Smooth muscle cell (in vitro differentiated cells): Measurements from ENCODE around the gene PCDH15. TPM values are rescaled to one million over a fixed set of nuclear protein-coding genes. Genes with fewer than 3 reads are reported as not detected.

Experiments
- DNase-seq: peaks from one replicate; lab custom pipeline; 2025; ENCODE audit not compliant: unreplicated experiment; lab: John Stamatoyannopoulos, UW
- H2AFZ ChIP-seq: fragments of 200-600 bp; sonication (generic); 2 replicates; pipeline ENCODE4 v1.6.0; 2016; ENCODE audit warnings: antibody characterized with exemption, low read depth, mild to moderate bottlenecking
- H3F3A ChIP-seq: fragments of 200-600 bp; sonication (generic); 2 replicates; pipeline ENCODE4 v1.6.0; 2017; ENCODE audit warnings: antibody characterized with exemption, low read depth
- H3K27ac ChIP-seq: fragments of 200-600 bp; sonication (generic); 2 replicates; pipeline ENCODE4 v1.5.1; 2016; ENCODE audit warnings: low read depth, mild to moderate bottlenecking
- H3K27me3 ChIP-seq: fragments of 200-600 bp; sonication (generic); 2 replicates; pipeline ENCODE4 v1.6.1; 2016; ENCODE audit warnings: low read depth, mild to moderate bottlenecking
- H3K36me3 ChIP-seq: fragments of 200-600 bp; sonication (generic); 2 replicates; pipeline ENCODE4 v1.5.1; 2016; ENCODE audit warnings: low read depth
- H3K4me1 ChIP-seq: fragments of 200-600 bp; sonication (generic); 2 replicates; pipeline ENCODE4 v1.5.1; 2016; ENCODE audit warnings: low read depth
- H3K4me2 ChIP-seq: fragments of 200-600 bp; sonication (generic); 2 replicates; pipeline ENCODE4 v1.6.0; 2016; ENCODE audit warnings: mild to moderate bottlenecking
- H3K4me3 ChIP-seq: fragments of 200-600 bp; sonication (generic); 2 replicates; pipeline ENCODE4 v1.5.1; 2016; ENCODE audit warnings: mild to moderate bottlenecking
- H3K79me2 ChIP-seq: fragments of 200-600 bp; sonication (generic); 2 replicates; pipeline ENCODE4 v1.6.0; 2016; ENCODE audit warnings: low read depth, mild to moderate bottlenecking
- H3K9ac ChIP-seq: fragments of 200-600 bp; sonication (generic); 2 replicates; pipeline ENCODE4 v1.6.0; 2016; ENCODE audit warnings: low read depth
- H3K9me3 ChIP-seq: fragments of 200-600 bp; sonication (generic); replicated peaks from 2 replicates; pipeline ENCODE4 v1.5.1; 2016; ENCODE audit warnings: low read depth
- H4K20me1 ChIP-seq: fragments of 200-600 bp; sonication (generic); 2 replicates; pipeline ENCODE4 v1.6.0; 2016; ENCODE audit warnings: low read depth
- WGBS: methylation state at CpG from one replicate; pipeline ENCODE4 v1.1.7; 2016; ENCODE audit warnings: low lambda C conversion rate; 5-methylcytosine and 5-hydroxymethylcytosine counted together
- polyA plus RNA-seq: library from polyadenylated mRNA; unstranded; fragments of >200 nt; fragmentation: Nextera tagmentation; extraction: Ambion mirVana; gene quantifications from 2 replicates; pipeline ENCODE4 v1.2.1, GENCODE V29; 2016
- total RNA-seq: library from RNA; depleted of rRNA; stranded (reverse); fragments of >200 nt; gene quantifications from 2 replicates; pipeline ENCODE4 v1.2.3, GENCODE V29; 2014
- TF ChIP-seq, protein P1 (sequence below): fragments of 200-600 bp; sonication (generic); IDR thresholded peaks from 2 replicates; pipeline ENCODE4 v1.5.1; 2017; ENCODE audit warnings: borderline replicate concordance, mild to moderate bottlenecking, antibody characterized with exemption; ENCODE audit not compliant: insufficient read depth, poor library complexity, severe bottlenecking

Gene PCDH15
- total and polyA plus RNA-seq, 2 experiments from 2014 or later = not detected

DNA sequence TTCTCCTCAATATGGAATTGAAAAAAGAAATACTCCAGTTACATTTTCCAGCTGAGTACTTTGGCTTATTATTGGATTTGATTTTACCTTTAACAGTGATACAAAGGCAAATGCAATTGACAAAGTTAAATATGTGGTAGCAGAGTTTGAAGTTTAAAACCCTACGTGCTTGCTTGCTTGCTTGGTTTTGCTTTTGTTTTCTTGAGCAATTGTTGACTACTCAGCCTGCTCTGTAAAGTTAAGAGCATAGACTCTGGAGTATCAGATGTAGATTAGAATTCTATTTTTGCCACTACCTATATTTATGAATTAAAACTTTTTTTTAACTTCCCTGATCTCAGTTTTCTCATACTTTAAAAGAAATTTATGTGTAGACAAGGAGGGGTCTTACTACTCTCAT is 51.4 kb downstream of the PCDH15 start:
- H3K9ac ChIP-seq = no peak overlapping the region
- 81% methylated on average over 1 of the region's 1 CpG for WGBS
- H3K4me1 ChIP-seq = no peaks in the 10 kb centered on the region
- no peaks in the 10 kb centered on the region for H3K79me2 ChIP-seq
- TF ChIP-seq, protein P1, sequence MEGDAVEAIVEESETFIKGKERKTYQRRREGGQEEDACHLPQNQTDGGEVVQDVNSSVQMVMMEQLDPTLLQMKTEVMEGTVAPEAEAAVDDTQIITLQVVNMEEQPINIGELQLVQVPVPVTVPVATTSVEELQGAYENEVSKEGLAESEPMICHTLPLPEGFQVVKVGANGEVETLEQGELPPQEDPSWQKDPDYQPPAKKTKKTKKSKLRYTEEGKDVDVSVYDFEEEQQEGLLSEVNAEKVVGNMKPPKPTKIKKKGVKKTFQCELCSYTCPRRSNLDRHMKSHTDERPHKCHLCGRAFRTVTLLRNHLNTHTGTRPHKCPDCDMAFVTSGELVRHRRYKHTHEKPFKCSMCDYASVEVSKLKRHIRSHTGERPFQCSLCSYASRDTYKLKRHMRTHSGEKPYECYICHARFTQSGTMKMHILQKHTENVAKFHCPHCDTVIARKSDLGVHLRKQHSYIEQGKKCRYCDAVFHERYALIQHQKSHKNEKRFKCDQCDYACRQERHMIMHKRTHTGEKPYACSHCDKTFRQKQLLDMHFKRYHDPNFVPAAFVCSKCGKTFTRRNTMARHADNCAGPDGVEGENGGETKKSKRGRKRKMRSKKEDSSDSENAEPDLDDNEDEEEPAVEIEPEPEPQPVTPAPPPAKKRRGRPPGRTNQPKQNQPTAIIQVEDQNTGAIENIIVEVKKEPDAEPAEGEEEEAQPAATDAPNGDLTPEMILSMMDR = no peak
- no peak overlapping the region for H2AFZ ChIP-seq
- no peak for DNase-seq
- no peak overlapping the region for H3K4me2 ChIP-seq
- H3K27ac ChIP-seq = no peak overlapping the region
- H3K4me3 ChIP-seq = no peak overlapping the region
- no peaks in the 10 kb centered on the region for H4K20me1 ChIP-seq
- H3K36me3 ChIP-seq = no peaks in the 10 kb centered on the region
- no peaks in the 10 kb centered on the region for H3K27me3 ChIP-seq
- H3K9me3 ChIP-seq = no peaks in the 10 kb centered on the region
- no peaks in the 10 kb centered on the region for H3F3A ChIP-seq

DNA sequence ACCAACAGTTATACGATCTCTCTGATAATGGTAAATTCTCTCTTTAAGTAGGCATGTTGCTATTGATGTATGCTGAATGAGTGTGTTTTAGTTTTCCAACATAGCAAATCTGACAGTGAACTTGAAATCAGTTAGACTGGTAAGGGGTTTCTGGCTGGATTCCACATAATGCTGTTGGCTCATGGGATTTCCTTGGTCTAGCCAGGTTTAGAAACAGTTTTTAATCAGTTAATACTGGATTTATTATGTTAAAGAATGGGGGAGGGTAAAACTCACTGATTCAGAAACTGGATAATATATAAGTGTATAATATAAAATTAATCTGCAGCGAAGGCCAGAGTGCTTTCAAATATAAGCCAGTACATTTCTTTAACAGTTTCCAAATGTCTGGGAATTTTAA is 55.6 kb downstream of the PCDH15 start:
- no peaks in the 10 kb centered on the region for H3K79me2 ChIP-seq
- WGBS = 84% methylated on average over 2 of the region's 2 CpGs
- H3K4me1 ChIP-seq = no peaks in the 10 kb centered on the region
- no peak overlapping the region for H3K27ac ChIP-seq
- H3K9me3 ChIP-seq = no peaks in the 10 kb centered on the region
- no peak overlapping the region for H3K9ac ChIP-seq
- H2AFZ ChIP-seq = no peak overlapping the region
- no peak for DNase-seq
- H3K36me3 ChIP-seq = no peaks in the 10 kb centered on the region
- H4K20me1 ChIP-seq = no peaks in the 10 kb centered on the region
- no peaks in the 10 kb centered on the region for H3K27me3 ChIP-seq
- H3K4me2 ChIP-seq = no peak overlapping the region
- H3F3A ChIP-seq = no peaks in the 10 kb centered on the region
- no peak overlapping the region for H3K4me3 ChIP-seq
- TF ChIP-seq, protein P1 = no peak

DNA sequence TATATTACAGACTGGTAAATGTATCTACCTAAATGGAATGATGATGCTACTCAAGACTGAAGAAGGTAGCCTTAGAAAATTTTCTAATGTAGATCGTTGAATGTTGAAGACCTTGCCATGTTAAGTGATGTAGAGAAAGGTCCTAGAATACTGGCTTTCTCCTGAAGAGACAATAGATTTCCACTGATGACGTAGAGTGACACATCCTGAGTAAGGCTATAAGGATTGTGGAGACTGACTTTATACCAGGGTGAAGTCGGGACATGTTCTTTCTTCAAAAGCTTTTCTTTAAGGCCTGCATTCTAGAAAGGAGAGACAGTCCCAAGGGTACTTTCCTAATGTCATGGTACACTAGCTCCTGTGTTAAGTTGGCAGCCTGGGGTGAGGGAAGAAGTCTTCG is 58.6 kb downstream of the PCDH15 start:
- Histone ChIP-seq H3K4me2 (no peak overlapping the region), H3K36me3 (no peaks in the 10 kb centered on the region), H3K4me3 (no peak overlapping the region), H3K9me3 (no peaks in the 10 kb centered on the region), H3K27ac (no peak overlapping the region), H4K20me1 (no peaks in the 10 kb centered on the region), H3K27me3 (no peaks in the 10 kb centered on the region), H3K9ac (no peak overlapping the region), H2AFZ (no peak overlapping the region), H3F3A (no peaks in the 10 kb centered on the region), H3K4me1 (no peaks in the 10 kb centered on the region), H3K79me2 (no peaks in the 10 kb centered on the region)
- whole genome bisulfite sequencing = 91% methylated on average over 4 of the region's 4 CpGs
- DNase-seq = no peak
- TF ChIP-seq, protein P1 = no peak

DNA sequence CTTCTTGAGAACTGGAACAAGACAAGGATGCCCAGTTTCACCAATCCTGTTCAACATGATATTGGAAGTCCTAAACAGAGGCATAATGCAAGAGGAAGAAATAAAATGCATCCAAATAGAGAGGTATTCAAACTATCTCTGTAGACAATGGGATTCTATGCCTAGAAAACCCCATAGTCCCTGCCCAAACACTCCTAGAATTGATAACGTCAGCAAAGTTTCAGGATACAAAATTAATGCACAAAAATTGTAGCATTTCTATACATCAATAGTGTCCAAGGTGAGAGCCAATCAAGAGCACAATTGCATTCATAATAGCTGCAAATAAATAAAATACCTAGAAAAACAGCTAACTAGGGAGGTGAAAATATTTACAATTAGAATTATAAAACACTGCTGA is 72.5 kb downstream of the PCDH15 start:
- no peaks in the 10 kb centered on the region for H3K27me3 ChIP-seq
- no peak overlapping the region for H3K9ac ChIP-seq
- no peaks in the 10 kb centered on the region for H3K4me1 ChIP-seq
- H3K27ac ChIP-seq = no peak overlapping the region
- H4K20me1 ChIP-seq = no peaks in the 10 kb centered on the region
- H3F3A ChIP-seq = no peaks in the 10 kb centered on the region
- no peak overlapping the region for H3K4me3 ChIP-seq
- no peak overlapping the region for H3K4me2 ChIP-seq
- 93% methylated on average over 1 of the region's 1 CpG for WGBS
- TF ChIP-seq, protein P1 = no peak
- H2AFZ ChIP-seq = no peak overlapping the region
- no peak for DNase-seq
- no peaks in the 10 kb centered on the region for H3K9me3 ChIP-seq
- no peaks in the 10 kb centered on the region for H3K36me3 ChIP-seq
- H3K79me2 ChIP-seq = no peaks in the 10 kb centered on the region
